ENCODE data around the gene ADARB1. TPM values are rescaled to one million over a fixed set of nuclear protein-coding genes. Genes with fewer than 3 reads are reported as not detected.

Gene ADARB1
- total and polyA plus RNA-seq, 2 of the 8 experiments (the other 6 are each of a cell fraction or from before 2014, with no cell fraction given) = 4.7 to 14.9 TPM

- peak; percentile 86 for TF ChIP-seq TBP (IDR thresholded peaks at IDR 0.05; ENCODE audit: low read depth, low read length)
- TF ChIP-seq EGR1 (IDR thresholded peaks at IDR 0.05; ENCODE audit: borderline replicate concordance, low read depth, low read length) = no peak
- TF ChIP-seq SP4 (IDR thresholded peaks at IDR 0.05; ENCODE audit: low read length) = no peak
- TF ChIP-seq POU5F1 (IDR thresholded peaks at IDR 0.05; ENCODE audit: low read depth, low read length) = no peak
- TF ChIP-seq BCL11A (IDR thresholded peaks at IDR 0.05; ENCODE audit: low read depth in 2 of 2, low read length in 2 of 2) = no peak
- no peak for TF ChIP-seq KDM5A (IDR thresholded peaks at IDR 0.05; ENCODE audit: low read length)
- no peak for TF ChIP-seq EZH2 (IDR thresholded peaks at IDR 0.05; ENCODE audit: low read depth, low read length, severe bottlenecking)
- TF ChIP-seq POLR2AphosphoS5 (IDR thresholded peaks at IDR 0.05; ENCODE audit: low read depth, low read length) = no peak; the same call in none of the 2 replicates
- no peak for TF ChIP-seq HDAC6 (IDR thresholded peaks at IDR 0.05; ENCODE audit: low read depth, low read length)
- no peak for TF ChIP-seq RBBP5 (IDR thresholded peaks at IDR 0.05; ENCODE audit: borderline replicate concordance, low read depth, low read length)
- TF ChIP-seq CTBP2 (IDR thresholded peaks at IDR 0.05; ENCODE audit: borderline replicate concordance, insufficient read depth, insufficient read length, low read length) = no peak
- no peak for TF ChIP-seq SP1 (IDR thresholded peaks at IDR 0.05; ENCODE audit: low read depth, low read length)
- TF ChIP-seq ATF2 (IDR thresholded peaks at IDR 0.05; ENCODE audit: low read length) = no peak
- TF ChIP-seq SRF (IDR thresholded peaks at IDR 0.05; ENCODE audit: low read depth, low read length) = no peak
- no peak for TF ChIP-seq TAF1 (IDR thresholded peaks at IDR 0.05; ENCODE audit: low read depth, low read length)
- TF ChIP-seq BACH1 (IDR thresholded peaks at IDR 0.05; ENCODE audit: low read length) = no peak
- no peak for TF ChIP-seq TCF12 (IDR thresholded peaks at IDR 0.05; ENCODE audit: low read depth, low read length)
- no peak for TF ChIP-seq SAP30 (IDR thresholded peaks at IDR 0.05; ENCODE audit: insufficient read depth, insufficient replicate concordance, low read length)
- peak; percentile 99 for TF ChIP-seq TAF7 (optimal IDR thresholded peaks at IDR 0.05; ENCODE audit: borderline replicate concordance, low read depth, low read length)
- no peak for TF ChIP-seq MAX (IDR thresholded peaks at IDR 0.05)
Observed at GRCh38 chr21:45073301-45074047, 906 bp upstream of the ADARB1 start (continued).

All from H1 (cell line).